ENCODE data around the gene PSMB5.

The PSMB5 gene

GRCh38 chr14:23013054-23013748, 21.5 kb downstream of the PSMB5 start:
- H3K27me3 ChIP-seq (ENCODE audit: insufficient read depth, low read length, poor library complexity), result no peaks in the 10 kb centered on the region
- TF ChIP-seq CTCF (IDR thresholded peaks at IDR 0.05; ENCODE audit: borderline replicate concordance, extremely low read depth, low read length, poor library complexity, severe bottlenecking) (no peak), EZH2 (IDR thresholded peaks at IDR 0.05; ENCODE audit: borderline replicate concordance, low read depth, low read length, severe bottlenecking) (no peak)
- H4K20me1 ChIP-seq (ENCODE audit: insufficient read depth, low read length), result no peaks in the 10 kb centered on the region
- H3K4me3 ChIP-seq (ENCODE audit: low read depth in 1 of 2, low read length in 2 of 2), result no peak overlapping the region
- no peak overlapping the region for H3K9ac ChIP-seq (ENCODE audit: low read depth, low read length)
- H2AFZ ChIP-seq (ENCODE audit: low read depth, low read length), result no peak overlapping the region
- no peaks in the 10 kb centered on the region for H3K36me3 ChIP-seq (ENCODE audit: insufficient read depth, low read length)
- H3K4me2 ChIP-seq (ENCODE audit: insufficient read depth, low read length), result no peak overlapping the region
- peaks cover 12% of the 10 kb centered on the region for H3K79me2 ChIP-seq (ENCODE audit: insufficient read depth, low read length)
- ATAC-seq (ENCODE audit: insufficient read depth, low read depth) (no peak), DNase-seq (no peak)
- H3K27ac ChIP-seq (ENCODE audit: low read length), result no peak overlapping the region
- peaks cover 20% of the 10 kb centered on the region for H3K4me1 ChIP-seq (ENCODE audit: insufficient read depth, low read length)
- no peaks in the 10 kb centered on the region for H3K9me3 ChIP-seq (ENCODE audit: insufficient read depth, low read length, severe bottlenecking)

- Histone ChIP-seq H3K27me3 (ENCODE audit: insufficient read depth, low read length, poor library complexity) (no peaks in the 10 kb centered on the region), H3K79me2 (ENCODE audit: insufficient read depth, low read length) (peaks cover 29% of the 10 kb centered on the region), H2AFZ (ENCODE audit: low read depth, low read length) (peak within 1 kb of the TSS; percentile 98), H3K36me3 (ENCODE audit: insufficient read depth, low read length) (no peaks in the 10 kb centered on the region), H3K4me1 (ENCODE audit: insufficient read depth, low read length) (peaks cover 42% of the 10 kb centered on the region), H3K4me3 (ENCODE audit: low read depth in 1 of 2, low read length in 2 of 2) (peak within 1 kb of the TSS; percentile 39 to 61; a peak in 3 of 4 replicates), H3K9me3 (ENCODE audit: insufficient read depth, low read length, severe bottlenecking) (no peaks in the 10 kb centered on the region), H4K20me1 (ENCODE audit: insufficient read depth, low read length) (no peaks in the 10 kb centered on the region), H3K27ac (ENCODE audit: low read length) (peak within 1 kb of the TSS; percentile 100), H3K9ac (ENCODE audit: low read depth, low read length) (peak within 1 kb of the TSS; percentile 72), H3K4me2 (ENCODE audit: insufficient read depth, low read length) (peak within 1 kb of the TSS; percentile 72)
- peak; percentile 44 for ATAC-seq (ENCODE audit: insufficient read depth, low read depth)
- no peak for TF ChIP-seq CTCF (IDR thresholded peaks at IDR 0.05; ENCODE audit: borderline replicate concordance, extremely low read depth, low read length, poor library complexity, severe bottlenecking)
- no peak for TF ChIP-seq EZH2 (IDR thresholded peaks at IDR 0.05; ENCODE audit: borderline replicate concordance, low read depth, low read length, severe bottlenecking)
- peak; percentile 87 for DNase-seq
Observed at GRCh38 chr14:23009939-23010726, 24.6 kb downstream of the PSMB5 start, which contains the start of gene C14orf93. C14orf93 (minus strand) TSS chr14:23010143; CDS start chr14:22999023, 11,120 bp downstream.

GRCh38 chr14:23009483-23009938, 25.2 kb downstream of the PSMB5 start:
- TF ChIP-seq CTCF (IDR thresholded peaks at IDR 0.05; ENCODE audit: borderline replicate concordance, extremely low read depth, low read length, poor library complexity, severe bottlenecking) (no peak), EZH2 (IDR thresholded peaks at IDR 0.05; ENCODE audit: borderline replicate concordance, low read depth, low read length, severe bottlenecking) (no peak)
- H3K4me2 ChIP-seq (ENCODE audit: insufficient read depth, low read length), result peak overlapping the region; percentile 72
- no peaks in the 10 kb centered on the region for H3K27me3 ChIP-seq (ENCODE audit: insufficient read depth, low read length, poor library complexity)
- H2AFZ ChIP-seq (ENCODE audit: low read depth, low read length), result peak overlapping the region; percentile 72
- ATAC-seq (ENCODE audit: insufficient read depth, low read depth) (no peak), DNase-seq (peak; percentile 22)
- H3K9me3 ChIP-seq (ENCODE audit: insufficient read depth, low read length, severe bottlenecking), result no peaks in the 10 kb centered on the region
- H3K9ac ChIP-seq (ENCODE audit: low read depth, low read length), result peak overlapping the region; percentile 72
- H3K79me2 ChIP-seq (ENCODE audit: insufficient read depth, low read length), result peaks cover 29% of the 10 kb centered on the region
- H3K27ac ChIP-seq (ENCODE audit: low read length), result peak overlapping the region; percentile 100
- peak overlapping the region; percentile 39 to 61; a peak in 3 of 4 replicates for H3K4me3 ChIP-seq (ENCODE audit: low read depth in 1 of 2, low read length in 2 of 2)
- peaks cover 42% of the 10 kb centered on the region for H3K4me1 ChIP-seq (ENCODE audit: insufficient read depth, low read length)
- H4K20me1 ChIP-seq (ENCODE audit: insufficient read depth, low read length), result no peaks in the 10 kb centered on the region
- no peaks in the 10 kb centered on the region for H3K36me3 ChIP-seq (ENCODE audit: insufficient read depth, low read length)

Measured in DND-41 (cell line).